GM12878 (cell line): Measurements from ENCODE around the gene AASDH.

Experiments
- CHD2 ChIP-seq: IDR thresholded peaks from 2 replicates; pipeline ENCODE4 v1.6.1; 2011; ENCODE audit warnings: low read depth, low read length, improper control_type of control experiment, borderline replicate concordance
- CTCF ChIP-seq, 3 experiments: IDR thresholded peaks in 2 of 3; conservative IDR thresholded peaks in 1 of 3; 2 replicates each; pipeline ENCODE4 v1.5.1; 2011; ENCODE audit warnings: low read depth in 3 of 3, low read length in 3 of 3, mild to moderate bottlenecking in 3 of 3, control low read depth in 2 of 3, moderate library complexity in 2 of 3, inconsistent platforms in 1 of 3, mixed read lengths in 1 of 3; ENCODE audit not compliant: control insufficient read depth in 2 of 3, insufficient read depth in 1 of 3; ENCODE audit errors: extremely low read depth in 1 of 3
- NFIC ChIP-seq: IDR thresholded peaks from 2 replicates; pipeline ENCODE4 v1.6.1; 2012; ENCODE audit warnings: low read depth, mild to moderate bottlenecking, inconsistent platforms, low read length, moderate library complexity
- NR2F1 ChIP-seq: fragments of 450-650 bp; conservative IDR thresholded peaks from 2 replicates; pipeline ENCODE4 v1.6.1; 2017; ENCODE audit warnings: mild to moderate bottlenecking
- NRF1 ChIP-seq: conservative IDR thresholded peaks from 2 replicates; pipeline ENCODE4 v1.6.1; 2011; ENCODE audit warnings: mild to moderate bottlenecking, low read depth, low read length, improper control_type of control experiment
- RELA ChIP-seq: fragments of 450-650 bp; IDR thresholded peaks from 2 replicates; pipeline ENCODE4 v1.8.0; 2014; ENCODE audit warnings: borderline replicate concordance; ENCODE audit not compliant: partially characterized antibody
- REST ChIP-seq: IDR thresholded peaks from 2 replicates; pipeline ENCODE4 v1.6.1; 2012; ENCODE audit warnings: mild to moderate bottlenecking, low read depth, low read length
- SPI1 ChIP-seq: IDR thresholded peaks from 2 replicates; pipeline ENCODE4 v1.6.1; 2011; ENCODE audit warnings: low read depth, mild to moderate bottlenecking, low read length, moderate library complexity, borderline replicate concordance; ENCODE audit not compliant: insufficient read depth

- TF ChIP-seq RELA (peak; percentile 40), NFIC (no peak), CTCF (IDR thresholded peaks at IDR 0.05 in 2 of 3, conservative IDR thresholded peaks at IDR 0.05 in 1 of 3; ENCODE audit: control insufficient read depth in 2 of 3, extremely low read depth in 1 of 3, insufficient read depth in 1 of 3, low read depth in 3 of 3, low read length in 3 of 3) (peak in 2 of 3 experiments; percentile 7 to 15; a peak in 3 of 6 replicates), REST (no peak), NRF1 (peak; percentile 43; the same call in 1 of the 2 replicates), CHD2 (peak; percentile 71; the same call in 1 of the 2 replicates), NR2F1 (0 out of 2 replicates have a peak, but pooled peaks have one; percentile 15), SPI1 (no peak)
Observed at GRCh38 chr4:56435140-56435926, 48.0 kb upstream of the AASDH start, which contains the start of gene PPAT.
